NCI-H1092 (cell line): Measurements from ENCODE around the gene CDC14A.
"Not testable (repeated sequence)": the region's sequence is repeated elsewhere in the genome, so short reads cannot be mapped to it uniquely, and the experiment has no call there.

Experiments
- DNase-seq: peaks from one replicate; lab custom pipeline; 2025; lab: John Stamatoyannopoulos, UW

The CDC14A gene, protein sequence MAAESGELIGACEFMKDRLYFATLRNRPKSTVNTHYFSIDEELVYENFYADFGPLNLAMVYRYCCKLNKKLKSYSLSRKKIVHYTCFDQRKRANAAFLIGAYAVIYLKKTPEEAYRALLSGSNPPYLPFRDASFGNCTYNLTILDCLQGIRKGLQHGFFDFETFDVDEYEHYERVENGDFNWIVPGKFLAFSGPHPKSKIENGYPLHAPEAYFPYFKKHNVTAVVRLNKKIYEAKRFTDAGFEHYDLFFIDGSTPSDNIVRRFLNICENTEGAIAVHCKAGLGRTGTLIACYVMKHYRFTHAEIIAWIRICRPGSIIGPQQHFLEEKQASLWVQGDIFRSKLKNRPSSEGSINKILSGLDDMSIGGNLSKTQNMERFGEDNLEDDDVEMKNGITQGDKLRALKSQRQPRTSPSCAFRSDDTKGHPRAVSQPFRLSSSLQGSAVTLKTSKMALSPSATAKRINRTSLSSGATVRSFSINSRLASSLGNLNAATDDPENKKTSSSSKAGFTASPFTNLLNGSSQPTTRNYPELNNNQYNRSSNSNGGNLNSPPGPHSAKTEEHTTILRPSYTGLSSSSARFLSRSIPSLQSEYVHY

DNA sequence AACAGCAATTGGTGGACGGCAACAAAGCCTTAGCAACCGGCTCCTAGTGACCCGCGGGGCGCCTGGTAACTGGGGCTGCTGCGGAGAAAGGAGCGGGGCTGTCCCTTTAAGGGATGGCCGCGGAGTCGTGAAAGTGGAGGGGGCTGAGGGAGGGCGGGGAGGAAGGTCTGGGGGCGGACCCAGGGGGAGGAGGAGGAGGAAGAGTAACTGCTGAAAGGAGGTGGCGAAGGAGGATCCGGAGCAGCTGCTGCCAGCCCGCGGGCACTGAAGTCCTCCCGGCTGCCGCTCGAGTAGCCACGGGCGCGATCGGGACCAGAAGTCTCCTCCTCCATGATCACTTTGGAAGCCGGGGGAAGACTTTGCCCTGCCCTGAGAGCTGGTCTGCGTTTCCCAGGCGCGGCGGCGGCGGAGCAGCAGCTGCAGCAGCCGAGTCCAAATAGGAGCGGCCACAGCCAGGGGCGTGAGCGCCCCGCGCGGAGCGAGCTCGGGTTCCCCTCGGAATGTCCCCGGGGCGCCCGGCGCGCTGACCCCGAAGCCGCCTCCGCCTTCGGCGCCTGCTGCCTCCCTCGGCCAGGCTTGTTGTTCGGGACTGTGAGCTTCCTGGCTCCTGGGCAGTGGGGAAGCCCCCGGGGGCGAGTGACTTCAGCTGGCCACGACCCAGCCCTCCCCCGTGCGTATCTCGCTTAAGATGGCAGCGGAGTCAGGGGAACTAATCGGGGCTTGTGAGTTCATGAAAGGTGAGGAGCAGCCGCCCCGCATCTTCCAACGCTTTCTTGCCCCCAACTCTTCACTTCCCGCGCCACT lies at the start of gene CDC14A:
CDC14A (plus strand) TSS at position 240 of the 804 bp plus-strand sequence; CDS start at position 689, 449 bp downstream.
- DNase-seq, result peak; percentile 72

DNA sequence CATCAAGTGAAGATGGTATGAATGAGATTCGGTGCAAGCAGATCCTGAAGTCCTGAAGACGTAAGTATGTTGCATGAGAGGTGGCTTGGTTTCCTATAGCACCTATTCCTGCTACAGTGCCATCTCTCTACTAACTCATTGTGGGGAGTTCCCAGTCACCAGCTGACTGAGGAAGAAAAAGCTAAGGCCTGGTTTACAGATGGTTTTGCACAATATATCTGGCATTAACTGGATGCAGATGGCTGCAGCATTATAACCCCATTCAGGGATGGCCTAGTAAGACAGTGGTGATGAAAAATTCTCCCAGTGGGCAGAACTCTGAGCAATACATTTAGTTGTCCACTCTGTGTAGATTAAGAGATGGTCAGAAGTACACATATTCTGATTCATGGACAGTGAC lies 49.6 kb upstream of the CDC14A start:
- no peak for DNase-seq

DNA sequence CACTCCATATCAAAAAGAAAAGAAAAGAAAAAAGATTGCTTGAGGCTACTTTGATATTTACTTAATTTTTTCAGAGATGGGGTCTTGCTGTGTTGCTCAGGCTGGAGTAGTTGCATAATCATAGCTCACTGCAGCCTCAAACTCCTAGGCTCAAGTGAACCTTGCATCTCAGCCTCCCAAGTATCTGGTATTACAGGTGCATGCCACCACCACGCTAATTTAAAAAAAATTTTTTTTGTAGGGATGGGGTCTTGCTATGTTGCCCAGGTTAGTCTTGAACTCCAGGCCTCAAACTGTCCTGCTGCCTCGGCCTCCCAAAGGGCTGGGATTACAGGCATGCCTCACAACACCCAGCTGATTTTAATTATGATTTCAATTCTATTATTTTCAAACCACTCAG lies 48.1 kb upstream of the CDC14A start:
- DNase-seq, result no peak

DNA sequence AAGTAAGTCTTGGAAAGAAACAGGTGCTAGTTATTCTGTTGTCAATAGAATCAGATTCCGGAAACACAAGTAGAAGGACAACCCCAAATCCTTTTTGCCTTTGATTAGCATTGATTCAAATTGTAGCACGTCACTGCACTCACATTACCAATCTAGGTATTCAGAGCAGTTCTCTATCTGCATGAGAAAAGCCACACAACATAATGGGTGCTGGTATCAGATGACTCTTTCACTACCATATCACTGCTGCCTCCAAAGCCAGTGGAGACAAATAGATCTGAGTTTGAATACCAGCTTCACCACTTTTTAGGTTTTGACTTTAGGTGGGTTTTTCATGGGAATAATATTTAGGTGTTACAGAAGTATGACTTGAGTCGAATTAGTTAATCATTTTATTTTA lies 47.4 kb upstream of the CDC14A start:
- DNase-seq, result no peak

DNA sequence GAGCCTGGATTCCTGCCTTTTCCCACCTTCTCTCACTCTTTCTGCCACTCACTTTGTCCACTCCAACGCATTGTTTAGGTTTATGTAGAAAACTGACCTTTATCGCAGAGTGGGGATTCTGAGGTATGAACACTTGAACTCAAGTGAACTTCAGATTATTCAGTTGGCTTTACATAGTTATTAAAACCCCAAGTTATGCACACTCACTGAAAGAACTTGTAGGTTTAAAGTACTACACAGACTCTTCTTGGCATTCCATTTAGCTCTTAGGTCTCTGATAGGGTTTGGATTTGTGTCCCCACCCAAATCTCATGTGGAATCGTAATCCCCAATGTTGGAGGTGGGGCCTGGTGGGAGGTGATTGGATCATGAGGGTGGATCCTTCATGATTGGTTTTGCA lies 46.4 kb upstream of the CDC14A start:
- DNase-seq, result no peak

DNA sequence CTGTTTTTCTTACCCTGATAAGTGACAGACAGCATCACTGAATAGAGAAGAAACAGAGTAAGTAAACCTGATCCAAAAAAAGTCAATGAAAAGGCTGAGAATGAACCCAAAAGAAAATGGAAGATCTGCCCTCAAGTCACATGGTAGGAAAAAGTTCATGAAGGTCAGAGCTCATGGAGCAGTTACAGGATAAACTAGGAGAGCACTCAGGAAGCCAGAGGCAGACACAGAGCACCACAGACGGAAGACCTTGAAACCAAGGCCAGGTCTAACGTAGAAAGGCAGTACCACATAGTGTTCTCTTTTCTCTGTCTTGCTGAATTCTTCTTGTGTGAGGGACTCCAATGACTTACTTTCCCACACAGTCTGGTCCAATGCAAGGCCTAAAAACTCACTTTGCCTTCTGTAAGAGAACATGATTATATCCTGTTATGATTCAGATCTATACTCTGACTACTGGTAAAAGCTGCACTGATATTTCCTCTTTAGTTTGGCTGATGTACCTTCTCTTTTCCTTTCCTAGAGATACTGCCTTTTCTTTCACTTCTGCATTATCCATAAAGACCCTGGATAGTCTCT lies 45.5 kb upstream of the CDC14A start:
- DNase-seq, result no peak

DNA sequence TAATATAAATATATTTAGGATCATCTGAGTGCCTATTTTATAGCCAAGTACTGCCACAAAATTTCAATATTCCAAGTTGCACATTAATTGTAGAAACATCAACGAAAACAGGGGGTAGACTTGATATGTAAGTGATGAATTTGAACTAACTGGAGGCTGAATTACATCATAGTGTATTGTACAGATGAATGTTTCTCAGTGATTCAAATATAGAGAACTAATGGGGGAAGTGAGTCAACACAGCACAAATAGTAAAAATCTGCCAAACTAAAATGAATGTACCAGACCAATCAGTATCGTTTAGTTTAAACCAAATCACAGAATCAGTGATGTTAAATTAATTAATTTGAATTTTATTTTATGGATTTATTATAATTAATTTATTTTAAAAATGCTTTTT lies 43.5 kb upstream of the CDC14A start:
- no peak for DNase-seq

DNA sequence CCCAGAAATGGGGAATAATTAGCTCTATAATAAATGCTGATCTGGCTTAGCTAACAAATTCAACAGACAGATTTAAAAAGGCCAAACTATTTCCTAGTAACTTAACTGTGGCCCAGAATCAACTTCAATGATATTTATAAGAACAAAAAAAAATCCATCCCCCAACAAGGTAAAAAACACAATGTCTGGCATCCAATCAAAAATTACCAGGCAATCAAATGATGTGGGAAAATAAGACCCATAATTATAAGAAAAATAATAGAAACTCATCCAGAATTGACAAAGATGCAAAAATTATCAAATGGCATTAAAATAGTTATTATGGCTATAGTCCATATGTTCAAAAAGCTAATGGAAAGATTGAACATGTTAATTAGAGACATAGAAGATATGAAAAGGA lies 42.4 kb upstream of the CDC14A start:
- DNase-seq, result no peak

DNA sequence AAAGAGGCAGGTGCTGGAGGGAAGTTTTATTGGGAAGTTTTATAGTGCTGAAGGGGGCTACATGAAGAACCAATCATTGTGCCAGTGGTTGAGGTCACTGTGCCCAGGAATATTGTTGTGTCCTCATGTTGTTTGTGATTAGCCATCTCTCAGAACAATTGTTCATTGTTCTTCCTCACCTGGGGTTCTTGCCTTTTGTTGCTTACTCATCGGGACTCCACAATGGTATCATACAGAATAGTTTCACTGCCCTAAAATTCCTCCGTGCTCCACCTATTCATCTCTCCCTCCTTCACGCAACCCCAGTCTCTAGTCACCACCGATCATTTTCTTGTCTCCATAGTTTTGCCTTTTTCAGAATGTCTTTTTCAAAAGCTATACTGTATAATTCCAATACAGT lies 38.9 kb upstream of the CDC14A start:
- DNase-seq, result no peak

DNA sequence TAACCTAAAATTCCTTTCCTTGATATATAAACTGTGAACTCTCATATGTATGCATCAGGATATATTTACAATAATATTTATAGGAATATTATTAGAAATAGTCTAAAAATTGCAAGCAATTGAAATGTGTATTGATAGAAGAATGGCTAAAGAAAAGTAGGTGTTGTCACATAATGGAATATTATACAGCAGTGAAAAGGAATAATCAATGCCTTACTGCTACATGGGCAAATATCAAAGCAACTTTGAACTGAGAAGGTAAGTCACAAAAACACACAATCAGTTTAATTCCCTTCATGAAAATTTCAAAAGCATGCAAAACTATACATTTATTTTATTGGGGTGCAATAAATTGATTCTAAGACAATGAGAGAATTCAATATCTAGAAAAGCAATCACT lies 35.7 kb upstream of the CDC14A start:
- no peak for DNase-seq

DNA sequence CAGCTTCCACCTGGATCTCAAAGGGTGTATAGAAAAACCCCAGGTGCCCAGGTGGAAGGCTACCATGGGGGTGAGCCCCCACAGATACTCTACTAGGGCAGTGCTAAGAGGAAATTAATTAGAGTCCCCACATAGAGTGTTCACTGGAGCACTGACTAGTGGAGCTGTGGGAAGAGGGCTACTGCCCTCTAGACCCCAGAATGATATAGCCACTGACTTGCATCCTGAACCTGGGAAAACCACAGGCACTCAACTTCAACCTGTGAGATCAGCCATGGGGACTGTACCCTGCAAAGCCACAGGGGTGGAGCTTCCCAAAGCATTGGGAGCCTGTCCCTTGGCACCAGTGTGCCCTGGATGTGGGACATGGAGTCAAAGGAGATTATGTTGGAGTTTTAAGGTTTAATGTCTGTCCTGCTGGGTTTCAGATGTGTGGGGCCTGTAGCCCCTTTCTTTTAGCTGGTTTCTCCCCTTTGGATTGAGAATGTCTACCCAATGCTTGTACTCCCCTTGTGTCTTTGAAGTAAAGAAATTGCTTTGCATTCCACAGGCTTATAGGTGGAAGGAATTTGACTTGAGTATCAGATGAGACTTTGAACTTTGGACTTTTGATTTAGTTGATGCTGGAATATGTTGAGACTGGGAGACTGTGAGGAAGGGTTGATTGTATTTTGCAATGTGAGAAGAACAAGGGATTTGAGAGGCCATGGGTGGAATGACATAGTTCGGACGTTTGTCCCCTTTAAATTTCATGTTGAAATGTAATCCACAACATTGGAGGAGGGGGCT lies 31.8 kb upstream of the CDC14A start:
- DNase-seq, result no peak

DNA sequence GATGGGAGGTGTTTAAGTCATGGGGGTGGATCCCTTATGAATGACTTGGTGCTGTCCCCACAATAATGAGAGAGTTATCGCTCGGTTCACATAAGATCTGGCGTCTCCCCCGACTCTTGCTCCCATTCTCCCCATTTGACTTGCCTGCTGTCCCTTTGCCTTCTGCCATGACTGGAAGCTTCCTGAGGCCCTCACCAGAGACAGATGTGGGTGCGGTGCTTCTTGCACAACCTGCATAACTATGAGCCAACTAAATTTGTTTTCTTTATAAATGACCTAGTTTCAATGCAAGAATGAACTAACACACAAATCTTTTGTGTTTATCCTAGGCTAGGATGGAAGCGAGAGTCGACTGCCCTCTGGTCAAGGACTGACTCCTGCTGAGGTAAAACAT lies 31.2 kb upstream of the CDC14A start:
- DNase-seq, result no peak

DNA sequence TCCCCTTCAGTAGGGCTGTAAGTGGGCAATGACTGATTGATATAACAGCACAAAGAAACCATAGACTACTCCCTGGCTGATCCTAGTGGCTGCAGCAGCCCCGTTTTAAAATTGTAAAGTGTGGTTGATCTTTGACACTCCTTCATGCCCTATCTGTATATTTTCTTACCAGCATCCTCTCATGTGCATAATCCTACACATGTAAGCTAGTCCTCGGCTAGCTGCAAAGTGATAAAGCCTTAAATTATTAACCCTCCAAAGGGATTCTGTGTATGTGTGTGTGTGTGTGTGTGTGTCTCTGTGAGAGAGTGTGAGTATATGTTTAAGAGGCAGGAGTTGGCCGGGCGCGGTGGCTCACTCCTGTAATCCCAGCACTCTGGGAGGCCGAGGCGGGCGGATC lies 30.8 kb upstream of the CDC14A start:
- DNase-seq, result no peak

DNA sequence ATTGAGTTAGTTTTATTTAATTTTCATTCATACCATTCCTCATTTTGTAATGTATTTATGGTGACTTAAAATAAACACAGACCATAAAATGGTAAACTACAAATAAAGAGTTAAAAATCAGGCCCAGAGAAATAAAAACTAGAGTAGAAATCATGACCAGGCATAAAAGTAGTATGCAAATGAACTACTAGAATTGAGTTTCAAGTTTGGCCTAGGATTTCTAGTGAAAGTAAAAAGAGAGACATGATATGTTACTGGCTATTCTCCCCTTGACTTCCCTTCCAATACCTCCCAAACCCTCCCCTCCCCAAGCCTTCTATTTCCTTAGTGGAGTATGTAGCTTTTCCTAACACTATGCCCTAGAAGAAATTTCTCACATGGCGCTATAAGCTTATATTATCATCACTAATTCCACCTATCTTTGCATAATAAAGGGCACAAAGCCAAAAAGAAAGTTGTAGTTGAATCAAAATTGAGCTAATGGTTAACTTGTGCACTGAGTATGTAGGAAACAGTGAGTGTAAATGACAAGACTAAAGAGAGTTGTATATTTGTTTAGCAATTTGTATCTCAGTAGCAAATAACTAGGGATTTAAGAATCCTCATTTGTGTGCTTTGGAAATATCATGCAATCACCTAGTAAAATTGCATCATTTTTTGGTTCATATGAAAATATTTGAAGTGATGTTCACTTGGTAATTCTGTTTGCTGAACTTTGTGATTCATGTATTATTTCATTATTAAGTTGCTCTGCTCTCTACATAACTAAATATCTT lies 29.7 kb upstream of the CDC14A start:
- DNase-seq, result no peak

DNA sequence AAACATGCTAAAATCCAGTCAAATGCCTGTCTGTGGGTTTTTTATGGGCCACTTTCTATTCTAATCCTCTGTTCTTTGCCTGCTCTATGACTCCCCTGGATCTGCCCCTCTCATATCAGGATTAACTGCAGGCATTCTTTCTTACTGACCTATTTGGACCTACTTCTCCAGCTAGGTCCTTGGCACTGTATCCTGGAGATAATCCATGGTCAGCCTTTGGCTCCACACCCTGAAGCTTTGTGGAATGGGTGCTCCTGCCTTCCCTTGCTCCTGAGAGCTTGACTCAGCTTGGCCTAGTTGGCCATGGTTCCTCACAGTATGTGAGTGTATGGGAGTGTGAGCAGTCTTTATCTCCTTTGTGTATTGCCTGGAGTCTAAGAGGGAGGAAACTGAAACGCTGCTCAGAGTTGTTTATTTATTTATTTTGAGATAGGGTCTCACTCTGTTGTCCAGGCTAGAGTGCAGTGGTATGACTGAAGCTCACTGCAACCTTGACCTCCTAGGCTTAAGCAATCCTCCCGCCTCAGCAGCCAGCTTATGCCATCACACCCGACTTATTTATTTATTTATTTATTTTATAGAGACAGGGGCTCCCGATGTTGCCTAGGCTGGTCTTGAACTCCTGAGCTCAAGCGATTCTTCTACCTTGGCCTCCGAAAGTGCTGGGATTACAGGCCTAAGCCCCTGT lies 28.7 kb upstream of the CDC14A start:
- DNase-seq, result no peak

DNA sequence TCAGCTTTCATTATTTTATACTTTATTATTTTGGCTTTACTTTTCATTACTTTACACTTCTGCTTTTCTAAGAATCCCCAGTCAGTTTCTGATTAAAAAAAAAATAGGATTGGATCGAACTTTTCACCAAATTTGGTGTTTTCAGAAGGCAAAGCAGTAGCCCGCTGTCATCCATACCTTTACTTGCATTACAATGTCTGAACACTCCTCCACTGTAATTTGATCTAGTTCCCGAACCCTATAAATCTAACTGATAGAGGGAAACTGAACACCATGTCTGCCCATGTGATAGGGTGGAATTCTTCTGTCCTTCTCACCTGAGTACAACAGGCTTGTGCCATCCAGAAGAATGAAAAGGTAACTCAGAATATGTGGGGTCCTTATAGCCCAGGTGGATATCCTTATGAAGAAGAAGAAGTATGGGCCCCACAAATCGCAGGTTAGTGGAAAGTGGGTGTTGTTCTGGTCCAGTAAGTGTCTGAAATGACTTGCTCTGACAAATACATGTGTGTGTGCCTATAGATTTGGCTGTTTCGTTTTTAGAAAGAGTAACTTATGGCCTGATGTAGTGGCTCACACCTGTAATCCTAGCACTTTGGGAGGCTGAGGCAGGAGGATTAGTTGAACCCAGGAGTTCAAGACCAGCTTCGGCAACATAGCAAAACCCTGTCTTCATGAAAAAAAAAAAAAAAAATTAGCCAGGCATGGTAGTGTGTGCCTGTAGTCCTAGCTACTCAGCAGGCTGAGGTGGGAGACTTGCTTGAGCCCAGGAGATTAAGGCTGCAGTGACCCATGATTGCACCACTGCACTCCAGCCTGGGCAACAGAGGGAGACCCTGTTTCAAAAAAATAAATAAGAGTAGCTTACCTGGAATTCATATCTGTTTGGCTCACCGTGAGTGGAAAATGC lies 26.6 kb upstream of the CDC14A start:
- DNase-seq, result no peak

DNA sequence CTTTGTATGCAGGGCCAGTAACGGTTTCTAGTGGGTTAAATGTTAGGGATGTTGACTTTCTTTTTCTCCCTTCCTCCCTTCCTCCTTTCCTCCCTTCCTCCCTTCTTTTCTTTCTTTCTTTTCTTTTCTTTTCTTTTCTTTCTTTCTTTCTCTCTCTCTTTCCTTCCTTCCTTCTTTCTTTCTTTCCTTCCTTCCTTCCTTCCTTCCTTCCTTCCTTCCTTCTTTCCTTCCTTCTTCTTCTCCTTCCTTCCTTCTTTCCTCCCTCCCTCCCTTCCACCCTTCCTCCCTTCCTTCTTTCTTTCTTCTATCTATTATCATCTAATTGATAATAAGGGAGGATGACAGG lies 26.0 kb upstream of the CDC14A start:
- not testable (repeated sequence) for DNase-seq

DNA sequence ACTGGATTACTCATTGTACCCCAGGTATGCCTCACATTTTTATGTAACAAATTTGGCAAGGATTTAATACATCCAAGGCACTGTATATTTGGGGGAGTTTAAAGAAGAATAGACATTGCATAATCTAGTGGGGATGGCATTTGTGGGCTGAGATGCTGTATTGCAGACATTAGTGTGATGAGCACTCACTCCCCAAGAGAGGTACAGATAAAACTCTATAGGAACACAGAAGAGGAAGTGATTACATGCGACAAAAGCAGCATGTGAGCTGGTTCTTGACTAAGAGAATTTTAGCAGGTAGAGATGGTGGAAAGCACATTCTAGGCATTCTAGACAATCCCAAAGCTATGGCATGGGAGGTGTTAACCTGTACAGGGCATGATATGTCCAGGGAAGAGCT lies 24.2 kb upstream of the CDC14A start:
- DNase-seq, result no peak

DNA sequence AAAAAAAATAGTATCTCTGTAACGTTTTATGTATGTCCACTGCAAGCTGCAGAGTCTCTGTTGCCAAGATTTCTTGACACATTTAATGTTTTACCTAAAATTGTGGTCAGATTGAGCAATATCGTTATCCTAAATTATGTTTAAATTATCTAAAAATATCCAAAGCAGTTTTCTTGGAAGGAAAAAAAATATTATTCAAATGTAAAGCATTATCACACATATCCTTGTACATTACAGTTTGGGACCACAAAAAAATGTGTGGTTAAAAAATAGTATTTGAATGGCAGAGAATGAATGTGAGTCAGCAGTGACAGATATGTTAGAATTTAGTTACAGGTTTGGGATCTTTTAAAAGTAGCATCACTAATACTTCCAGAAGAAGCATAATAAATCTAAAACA lies 21.2 kb upstream of the CDC14A start:
- DNase-seq, result not testable (repeated sequence)
